Muscle of leg (tissue), 11 donors: ENCODE data around the gene TBC1D22A. TPM values are rescaled to one million over a fixed set of nuclear protein-coding genes. Genes with fewer than 3 reads are reported as not detected.

ENCODE experiments used
- DNase-seq: peaks from one replicate; pipeline ENCODE4 v3.0.0; 2013
- H3K27ac ChIP-seq: one replicate; pipeline ENCODE4 v1.5.1; 2013; ENCODE audit warnings: mild to moderate bottlenecking, low read length, control low read depth
- H3K27me3 ChIP-seq: one replicate; pipeline ENCODE4 v1.6.1; 2013; ENCODE audit warnings: low read length; ENCODE audit not compliant: control insufficient read depth, insufficient read depth
- H3K36me3 ChIP-seq: one replicate; pipeline ENCODE4 v1.6.1; 2013; ENCODE audit warnings: low read length; ENCODE audit not compliant: control insufficient read depth, insufficient read depth
- H3K4me1 ChIP-seq: one replicate; pipeline ENCODE4 v1.6.1; 2013; ENCODE audit warnings: low read length; ENCODE audit not compliant: control insufficient read depth, insufficient read depth
- H3K4me3 ChIP-seq: one replicate; pipeline ENCODE4 v1.5.1; 2013; ENCODE audit warnings: low read length, control low read depth
- H3K9me3 ChIP-seq: replicated peaks from 2 replicates; pipeline ENCODE4 v1.6.1; 2013; ENCODE audit warnings: low read depth, low read length; ENCODE audit not compliant: control insufficient read depth
- WGBS: methylation state at CpG from one replicate; pipeline ENCODE4 v1.1.5; 2013; ENCODE audit warnings: missing lambda C conversion rate; ENCODE audit not compliant: insufficient coverage; 5-methylcytosine and 5-hydroxymethylcytosine counted together
- polyA plus RNA-seq, 8 donors: library from polyadenylated mRNA; unstranded; fragments of 120-200 nt; gene quantifications; one replicate each; pipeline versions ENCODE4 v1.2.1 to v1.2.3, GENCODE V29; 2013; ENCODE audit warnings: inconsistent platforms in 1 of 8, low replicate concordance in 1 of 8; ENCODE audit not compliant: insufficient read length in 8 of 8, insufficient read depth in 1 of 8
- total RNA-seq: library from RNA; stranded (reverse); fragments of 120-200 nt; gene quantifications from one replicate; pipeline ENCODE4 v1.2.4, GENCODE V29; 2013

The TBC1D22A gene
- total and polyA plus RNA-seq, 9 donors, result 8.0 to 16.9 (median 15.6) TPM

DNA sequence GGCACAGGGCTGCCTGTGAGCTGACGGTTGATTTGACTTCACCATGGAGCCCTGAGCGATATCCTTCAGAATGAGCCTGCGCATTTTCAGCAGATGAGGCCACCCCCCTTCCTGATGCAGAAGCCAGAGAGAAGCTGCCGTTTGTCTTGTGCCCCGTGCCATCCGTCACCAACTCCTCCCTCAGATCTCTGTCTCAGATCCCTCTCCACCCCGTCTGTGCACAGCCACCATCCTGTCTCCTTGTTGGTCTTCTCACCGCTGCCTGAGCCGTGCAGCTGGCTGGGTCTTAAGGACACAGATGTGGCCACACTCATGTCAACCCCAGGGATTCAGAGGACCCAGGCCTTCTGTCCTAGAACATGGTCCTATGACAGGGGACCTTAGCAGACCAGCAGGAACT, 293.9 kb downstream of the TBC1D22A start:
- no peak overlapping the region for H3K4me3 ChIP-seq
- 86% methylated on average over 9 of the region's 9 CpGs for WGBS
- H3K9me3 ChIP-seq, result no peaks in the 10 kb centered on the region
- H3K27me3 ChIP-seq, result no peaks in the 10 kb centered on the region
- peaks cover 8% of the 10 kb centered on the region for H3K36me3 ChIP-seq
- DNase-seq, result no peak
- no peak overlapping the region for H3K27ac ChIP-seq
- no peaks in the 10 kb centered on the region for H3K4me1 ChIP-seq

DNA sequence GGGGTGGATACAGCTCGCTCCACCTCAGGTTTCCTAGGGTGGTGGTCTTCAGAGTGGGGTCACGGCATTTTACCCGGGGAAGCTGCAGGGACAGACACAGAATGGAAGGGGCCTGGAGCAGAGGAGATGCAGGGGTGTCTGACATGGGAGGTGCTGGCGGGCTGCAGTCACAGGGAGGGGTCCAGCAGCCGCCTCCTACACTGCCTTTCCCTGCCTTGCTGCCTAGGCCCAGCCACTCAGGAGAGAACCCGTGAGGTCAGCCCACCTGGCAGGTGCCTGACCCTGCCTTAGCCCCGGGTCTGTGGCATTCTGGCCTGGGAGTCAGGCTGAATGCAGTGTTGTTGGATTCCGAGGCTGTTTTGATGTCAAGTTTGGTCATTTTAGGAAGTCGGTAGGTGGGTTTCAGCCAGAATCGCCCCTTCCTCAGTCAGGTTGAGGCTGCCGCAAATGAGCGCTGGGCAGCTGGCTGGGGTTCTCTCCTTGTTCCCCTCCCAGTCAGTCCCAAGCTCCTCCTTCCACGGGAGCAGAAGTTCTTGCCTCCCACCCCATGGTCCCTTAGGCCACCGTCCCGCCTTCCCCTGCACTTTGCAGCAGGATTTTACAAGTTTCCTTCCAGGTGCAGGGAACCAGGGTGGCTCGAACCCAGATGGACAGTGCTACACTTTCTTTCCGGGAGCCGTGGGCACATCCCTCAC, 294.5 kb downstream of the TBC1D22A start:
- H3K4me1 ChIP-seq, result no peaks in the 10 kb centered on the region
- DNase-seq, result no peak
- WGBS, result 84% methylated on average over 14 of the region's 18 CpGs
- no peak overlapping the region for H3K27ac ChIP-seq
- no peaks in the 10 kb centered on the region for H3K27me3 ChIP-seq
- H3K4me3 ChIP-seq, result no peak overlapping the region
- peaks cover 8% of the 10 kb centered on the region for H3K36me3 ChIP-seq
- H3K9me3 ChIP-seq, result no peaks in the 10 kb centered on the region

DNA sequence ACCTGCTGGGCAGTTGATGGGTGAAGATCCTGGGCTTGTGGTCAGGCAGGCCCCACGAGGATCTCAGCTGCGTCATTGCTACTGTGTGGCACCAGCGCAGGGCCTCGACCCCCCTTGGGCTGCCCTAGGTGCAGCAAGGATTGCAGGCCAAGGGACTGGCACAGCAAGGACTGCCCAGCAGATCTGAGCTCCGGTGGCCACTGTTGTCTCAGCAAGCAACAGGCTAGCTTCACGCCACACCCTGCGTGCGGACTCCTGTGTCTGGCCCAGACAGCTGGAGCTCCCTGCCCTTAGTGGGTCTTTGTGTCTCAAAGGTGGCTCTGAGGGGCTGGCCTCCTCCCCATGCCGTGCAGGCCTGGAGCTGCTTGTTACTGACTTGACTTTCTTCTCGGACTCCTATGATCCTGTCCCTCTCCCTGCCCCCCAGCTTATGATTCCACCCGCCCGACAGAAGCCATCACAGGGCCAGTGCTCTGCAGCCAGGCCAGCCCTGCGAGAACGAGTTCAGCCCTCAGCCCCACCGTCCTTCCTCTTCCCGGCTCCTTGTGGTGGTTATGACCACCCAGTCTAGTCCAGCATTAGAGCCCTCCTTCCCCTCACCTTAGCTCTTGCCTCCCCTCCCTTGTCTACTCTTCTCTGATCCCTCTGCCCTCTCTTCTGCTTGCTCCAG, 295.6 kb downstream of the TBC1D22A start:
- H3K9me3 ChIP-seq, result no peaks in the 10 kb centered on the region
- H3K4me3 ChIP-seq, result no peak overlapping the region
- no peak overlapping the region for H3K27ac ChIP-seq
- 86% methylated on average over 12 of the region's 16 CpGs for WGBS
- no peaks in the 10 kb centered on the region for H3K27me3 ChIP-seq
- H3K36me3 ChIP-seq, result peaks cover 9% of the 10 kb centered on the region
- no peaks in the 10 kb centered on the region for H3K4me1 ChIP-seq
- DNase-seq, result no peak

DNA sequence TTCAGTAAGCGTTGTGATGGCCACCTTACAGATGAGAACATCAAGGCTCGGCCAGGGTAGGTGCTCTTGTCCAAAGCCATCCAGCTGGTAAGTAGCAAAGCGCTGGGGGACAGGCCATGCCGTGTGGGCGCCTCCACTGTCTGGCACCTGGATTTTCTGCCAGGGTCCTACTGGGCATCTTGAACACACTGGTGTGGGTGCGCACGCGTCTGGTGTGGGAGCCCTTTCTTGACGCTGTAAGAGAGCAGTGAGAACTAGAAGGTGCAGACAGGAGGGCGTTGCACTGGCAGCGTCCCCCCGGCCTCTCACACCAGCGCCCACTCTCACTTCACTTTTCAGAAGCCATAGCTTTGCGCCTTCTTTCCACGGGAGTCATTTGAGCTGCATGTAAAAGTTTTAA, 296.6 kb downstream of the TBC1D22A start:
- 85% methylated on average over 9 of the region's 15 CpGs for WGBS
- Histone ChIP-seq H3K27me3 (no peaks in the 10 kb centered on the region), H3K4me3 (no peak overlapping the region), H3K36me3 (peaks cover 12% of the 10 kb centered on the region), H3K27ac (no peak overlapping the region), H3K4me1 (no peaks in the 10 kb centered on the region), H3K9me3 (no peaks in the 10 kb centered on the region)
- no peak for DNase-seq

DNA sequence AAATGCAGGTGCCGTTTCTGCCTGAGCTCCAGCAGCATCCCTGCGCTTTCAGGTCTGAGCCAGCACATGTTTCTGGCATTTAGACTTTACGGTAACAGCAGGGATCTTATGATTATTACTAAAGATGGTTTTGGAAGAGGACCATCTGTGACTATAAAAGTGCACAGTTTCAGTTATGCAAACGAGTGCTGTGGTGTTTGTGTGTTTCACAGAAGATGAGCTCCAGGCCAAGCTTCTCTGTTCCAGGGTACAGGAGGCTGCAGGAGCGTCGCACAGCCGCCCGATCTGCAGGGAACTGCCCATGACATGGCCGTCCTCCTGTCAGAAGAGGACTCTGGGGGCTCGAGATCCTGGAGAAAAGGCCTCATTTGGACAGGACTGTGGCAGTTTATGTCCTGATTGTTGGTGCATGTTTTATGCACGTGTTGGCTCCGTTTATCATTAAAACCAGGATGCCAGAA, 297.3 kb downstream of the TBC1D22A start:
- Histone ChIP-seq H3K27ac (no peak overlapping the region), H3K27me3 (no peaks in the 10 kb centered on the region), H3K4me1 (no peaks in the 10 kb centered on the region), H3K36me3 (peaks cover 13% of the 10 kb centered on the region), H3K4me3 (no peak overlapping the region), H3K9me3 (no peaks in the 10 kb centered on the region)
- peak; percentile 65 for DNase-seq
- 16% methylated on average over 8 of the region's 12 CpGs for WGBS

DNA sequence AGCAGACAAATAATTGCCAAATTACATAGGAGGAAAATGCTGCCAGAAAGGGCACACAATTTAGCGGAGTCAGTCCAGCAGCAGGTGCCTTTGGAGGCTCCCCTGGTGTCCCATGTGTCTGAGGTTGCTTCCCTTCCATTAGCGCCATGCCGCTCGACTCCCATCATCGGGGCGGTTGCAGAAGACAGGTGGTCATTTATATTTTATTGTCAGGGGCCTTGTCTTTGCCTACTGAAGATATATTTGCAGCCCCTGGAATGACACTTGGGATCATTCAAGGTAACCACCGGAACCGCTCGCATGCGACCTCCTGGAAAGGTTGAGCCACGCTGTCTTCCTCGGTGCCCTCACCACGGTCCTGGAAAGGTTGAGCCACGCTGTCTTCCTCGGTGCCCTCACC, 298.3 kb downstream of the TBC1D22A start:
- Histone ChIP-seq H3K27me3 (no peaks in the 10 kb centered on the region), H3K4me3 (no peak overlapping the region), H3K36me3 (peaks cover 13% of the 10 kb centered on the region), H3K9me3 (no peaks in the 10 kb centered on the region), H3K4me1 (no peaks in the 10 kb centered on the region), H3K27ac (no peak overlapping the region)
- 97% methylated on average over 10 of the region's 15 CpGs for WGBS
- DNase-seq, result no peak

DNA sequence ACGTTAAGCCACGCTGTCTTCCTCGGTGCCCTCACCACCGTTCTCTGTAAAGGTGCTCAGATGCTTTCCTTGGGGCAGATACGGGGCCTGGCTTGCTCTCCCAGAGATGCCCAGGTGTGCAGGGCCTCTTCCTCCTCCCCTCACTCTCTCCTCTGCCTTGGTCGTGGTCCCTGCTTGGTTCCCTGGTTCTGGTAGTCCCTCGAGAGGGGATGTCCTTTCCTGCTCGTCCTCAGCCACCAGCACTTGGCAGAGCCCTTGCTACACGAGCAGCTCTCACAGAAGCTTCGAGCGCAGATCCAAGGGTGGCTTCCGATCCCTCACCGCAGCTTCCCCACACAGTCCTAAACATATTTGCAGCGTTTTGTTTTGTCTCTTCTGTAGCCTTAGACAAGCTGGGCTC, 298.8 kb downstream of the TBC1D22A start:
- Histone ChIP-seq H3K9me3 (no peaks in the 10 kb centered on the region), H3K4me1 (no peaks in the 10 kb centered on the region), H3K4me3 (no peak overlapping the region), H3K36me3 (peaks cover 13% of the 10 kb centered on the region), H3K27me3 (no peaks in the 10 kb centered on the region), H3K27ac (no peak overlapping the region)
- whole genome bisulfite sequencing, result 84% methylated on average over 14 of the region's 14 CpGs
- DNase-seq, result no peak

DNA sequence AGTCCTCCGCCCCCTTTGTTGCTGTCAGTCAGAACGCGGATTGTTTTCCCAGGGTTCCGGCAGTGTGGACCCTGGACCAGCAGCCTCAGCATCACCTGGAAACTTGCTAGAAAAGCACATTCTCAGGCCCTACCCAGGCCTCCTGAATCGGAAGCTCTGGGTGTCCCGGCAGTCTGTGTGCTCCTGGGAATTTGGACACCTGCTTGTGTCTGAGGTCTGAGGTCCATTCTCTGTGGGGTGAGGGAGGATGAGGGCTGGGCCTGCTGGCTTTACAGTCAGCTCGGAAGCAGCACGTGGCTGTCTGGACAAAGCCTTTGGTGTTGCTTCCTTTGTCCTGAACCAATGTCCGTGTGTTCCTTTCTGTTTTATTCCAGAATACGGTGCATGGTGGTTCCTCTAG, 299.7 kb downstream of the TBC1D22A start:
- H3K36me3 ChIP-seq, result peaks cover 13% of the 10 kb centered on the region
- DNase-seq, result no peak
- no peak overlapping the region for H3K4me3 ChIP-seq
- H3K4me1 ChIP-seq, result no peaks in the 10 kb centered on the region
- no peaks in the 10 kb centered on the region for H3K27me3 ChIP-seq
- no peak overlapping the region for H3K27ac ChIP-seq
- WGBS, result 86% methylated on average over 8 of the region's 10 CpGs
- no peaks in the 10 kb centered on the region for H3K9me3 ChIP-seq

DNA sequence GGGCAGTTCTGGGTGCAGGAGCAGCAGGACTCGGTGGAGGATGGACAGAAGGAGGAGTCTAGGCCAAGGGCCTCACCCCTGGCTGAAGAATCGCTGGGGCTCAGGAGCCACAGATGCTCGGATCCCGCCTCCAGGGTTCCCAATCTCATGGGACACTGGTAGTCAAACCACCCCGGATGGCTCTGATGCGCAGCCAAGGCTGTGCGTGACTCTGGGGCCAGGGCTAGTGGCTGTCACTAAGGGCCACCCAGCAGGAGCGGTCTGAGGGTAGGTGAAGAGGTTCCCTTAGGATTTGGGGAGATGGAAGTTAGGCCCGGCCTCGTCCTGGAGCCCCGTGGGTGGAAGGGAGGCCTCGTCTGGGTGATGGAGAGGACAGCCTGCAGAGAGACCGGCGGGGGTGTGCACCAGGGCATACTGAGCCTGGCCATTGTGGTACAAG, 300.6 kb downstream of the TBC1D22A start:
- DNase-seq, result no peak
- Histone ChIP-seq H3K27me3 (no peaks in the 10 kb centered on the region), H3K36me3 (peaks cover 13% of the 10 kb centered on the region), H3K9me3 (no peaks in the 10 kb centered on the region), H3K4me1 (no peaks in the 10 kb centered on the region), H3K27ac (no peak overlapping the region), H3K4me3 (no peak overlapping the region)
- 91% methylated on average over 14 of the region's 14 CpGs for WGBS

DNA sequence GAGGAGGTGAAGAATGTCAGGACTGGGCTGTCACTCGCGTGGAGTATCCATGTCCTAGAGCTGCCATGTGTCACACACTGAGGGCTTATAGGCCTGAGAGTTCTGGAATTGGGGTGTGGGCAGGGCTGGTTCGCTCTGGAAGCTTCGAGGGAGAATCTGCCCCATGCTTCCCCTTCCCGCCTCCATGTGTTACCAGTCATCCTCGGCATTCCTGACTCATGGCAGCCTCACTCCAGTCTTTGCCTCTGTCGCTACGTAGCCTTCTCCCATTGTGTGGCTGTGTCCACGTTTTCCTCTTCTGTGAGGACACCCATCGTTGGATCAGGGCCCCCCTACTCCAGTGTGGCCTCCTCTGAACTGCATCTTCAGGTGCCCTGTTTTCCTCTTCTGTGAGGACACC, 301.2 kb downstream of the TBC1D22A start:
- Histone ChIP-seq H3K27me3 (no peaks in the 10 kb centered on the region), H3K9me3 (no peaks in the 10 kb centered on the region), H3K4me3 (no peak overlapping the region), H3K36me3 (peaks cover 13% of the 10 kb centered on the region), H3K4me1 (no peaks in the 10 kb centered on the region), H3K27ac (no peak overlapping the region)
- DNase-seq, result no peak
- WGBS, result 86% methylated on average over 7 of the region's 10 CpGs
